Thyroid gland (tissue), 4 donors: ENCODE measurements around the gene CAMTA1. TPM values are rescaled to one million over a fixed set of nuclear protein-coding genes. Genes with fewer than 3 reads are reported as not detected.

Experiments
- DNase-seq, 2 donors: peaks; one replicate each; pipeline ENCODE4 v3.0.0-alpha.2; 2019
- H3K27ac ChIP-seq, 3 donors: fragments of 200-600 bp; sonication (generic); 1 replicate in 2 of 3; 2 replicates in 1 of 3; pipeline ENCODE4 v1.5.1; 2016 to 2019; ENCODE audit warnings: mild to moderate bottlenecking in 1 of 3, moderate library complexity in 1 of 3
- H3K27me3 ChIP-seq: fragments of 200-600 bp; sonication (generic); one replicate; pipeline ENCODE4 v1.5.1; 2019
- H3K36me3 ChIP-seq, 2 donors: fragments of 200-600 bp; sonication (generic); one replicate each; pipeline ENCODE4 v1.5.1; 2016 to 2019
- H3K4me1 ChIP-seq, 2 donors: fragments of 200-600 bp; sonication (generic); one replicate each; pipeline ENCODE4 v1.5.1; 2017 to 2019
- H3K4me3 ChIP-seq, 3 donors: fragments of 200-600 bp; sonication (generic); replicated peaks in 1 of 3; 1 replicate in 2 of 3; 2 replicates in 1 of 3; pipeline ENCODE4 v1.5.1; 2016; ENCODE audit warnings: mild to moderate bottlenecking in 1 of 3
- H3K9me3 ChIP-seq: fragments of 200-600 bp; sonication (generic); one replicate; pipeline ENCODE4 v1.5.1; 2017
- POLR2A ChIP-seq, 2 donors: fragments of 450-650 bp; IDR thresholded peaks; one replicate each; pipeline ENCODE4 v1.6.1; 2017; ENCODE audit warnings: antibody characterized with exemption in 2 of 2, mild to moderate bottlenecking in 2 of 2, moderate library complexity in 1 of 2
- WGBS, 2 donors: methylation state at CpG; one replicate each; pipeline ENCODE4 v1.1.5; 2017; 5-methylcytosine and 5-hydroxymethylcytosine counted together
- intact Hi-C: fragments of 100-400 bp; cut with DNase I; formaldehyde crosslinking; loops from one replicate; pipeline ENCODE4 v1.15.1; 2023
- total RNA-seq, 4 donors: library from RNA; depleted of rRNA; stranded (reverse); fragments of >200 nt; gene quantifications; one replicate each; pipeline ENCODE4 v1.2.3, GENCODE V29; 2016
- TF ChIP-seq, protein P1 (sequence below), 6 experiments: fragments of 200-600 bp in 3 of 6; fragments of 450-650 bp in 3 of 6; sonication (generic) in 3 of 6; IDR thresholded peaks; one replicate each; pipeline ENCODE4 v1.5.1; 2016 to 2019; ENCODE audit warnings: antibody characterized with exemption in 6 of 6, mild to moderate bottlenecking in 2 of 6, inconsistent platforms in 1 of 6, moderate library complexity in 1 of 6

Gene CAMTA1
- total RNA-seq, 4 donors from 2014 or later = 63.9 to 124 (median 101) TPM

DNA sequence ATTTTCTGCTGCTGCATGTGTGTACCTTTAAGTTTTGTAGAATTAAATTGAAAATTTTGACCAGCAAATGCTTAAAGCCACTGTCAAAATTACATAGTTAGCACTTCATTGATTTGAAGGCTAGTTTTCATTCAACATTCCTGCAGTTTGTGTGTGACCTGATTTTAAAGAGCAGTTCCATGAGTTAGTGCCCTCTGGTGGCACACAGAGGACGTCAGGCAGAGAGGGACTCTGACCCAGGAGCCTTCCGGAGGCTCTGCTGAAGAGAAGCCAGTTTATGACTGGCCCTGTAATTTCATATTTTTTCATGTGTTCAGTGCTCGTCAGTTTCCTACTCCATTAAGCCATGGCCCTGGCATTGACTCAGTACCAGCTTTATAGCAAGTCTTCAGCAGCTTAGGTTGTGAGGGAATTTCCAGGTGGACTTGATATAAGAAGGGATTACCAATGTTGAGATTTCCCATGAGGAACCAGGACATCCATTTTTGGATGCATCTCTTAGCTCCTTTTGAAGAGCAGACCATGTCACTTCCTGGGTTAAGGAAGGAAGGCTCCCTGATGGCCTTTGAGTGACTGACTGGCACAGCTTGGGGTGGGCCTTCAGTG is 104.7 kb downstream of the CAMTA1 start:
- H3K27ac ChIP-seq = no peak overlapping the region
- WGBS, 2 donors = 20 to 26% methylated on average over 3 of the region's 3 CpGs
- H3K4me3 ChIP-seq = no peak overlapping the region
- DNase-seq = peak; percentile 67 to 75
- no peaks in the 10 kb centered on the region for H3K27me3 ChIP-seq
- H3K9me3 ChIP-seq = no peaks in the 10 kb centered on the region
- H3K36me3 ChIP-seq = no peaks in the 10 kb centered on the region
- TF ChIP-seq POLR2A (IDR thresholded peaks at IDR 0.05) = no peak
- TF ChIP-seq, protein P1, sequence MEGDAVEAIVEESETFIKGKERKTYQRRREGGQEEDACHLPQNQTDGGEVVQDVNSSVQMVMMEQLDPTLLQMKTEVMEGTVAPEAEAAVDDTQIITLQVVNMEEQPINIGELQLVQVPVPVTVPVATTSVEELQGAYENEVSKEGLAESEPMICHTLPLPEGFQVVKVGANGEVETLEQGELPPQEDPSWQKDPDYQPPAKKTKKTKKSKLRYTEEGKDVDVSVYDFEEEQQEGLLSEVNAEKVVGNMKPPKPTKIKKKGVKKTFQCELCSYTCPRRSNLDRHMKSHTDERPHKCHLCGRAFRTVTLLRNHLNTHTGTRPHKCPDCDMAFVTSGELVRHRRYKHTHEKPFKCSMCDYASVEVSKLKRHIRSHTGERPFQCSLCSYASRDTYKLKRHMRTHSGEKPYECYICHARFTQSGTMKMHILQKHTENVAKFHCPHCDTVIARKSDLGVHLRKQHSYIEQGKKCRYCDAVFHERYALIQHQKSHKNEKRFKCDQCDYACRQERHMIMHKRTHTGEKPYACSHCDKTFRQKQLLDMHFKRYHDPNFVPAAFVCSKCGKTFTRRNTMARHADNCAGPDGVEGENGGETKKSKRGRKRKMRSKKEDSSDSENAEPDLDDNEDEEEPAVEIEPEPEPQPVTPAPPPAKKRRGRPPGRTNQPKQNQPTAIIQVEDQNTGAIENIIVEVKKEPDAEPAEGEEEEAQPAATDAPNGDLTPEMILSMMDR (IDR thresholded peaks at IDR 0.05) = peak; percentile 44 to 87 (median 78)
- peaks cover 0 to 3% of the 10 kb centered on the region in 2 donors for H3K4me1 ChIP-seq
- intact Hi-C loops = loop anchor here (5.0 kb wide), 2 partner anchors 98 to 158 kb away; no protein-coding TSS in a partner anchor

DNA sequence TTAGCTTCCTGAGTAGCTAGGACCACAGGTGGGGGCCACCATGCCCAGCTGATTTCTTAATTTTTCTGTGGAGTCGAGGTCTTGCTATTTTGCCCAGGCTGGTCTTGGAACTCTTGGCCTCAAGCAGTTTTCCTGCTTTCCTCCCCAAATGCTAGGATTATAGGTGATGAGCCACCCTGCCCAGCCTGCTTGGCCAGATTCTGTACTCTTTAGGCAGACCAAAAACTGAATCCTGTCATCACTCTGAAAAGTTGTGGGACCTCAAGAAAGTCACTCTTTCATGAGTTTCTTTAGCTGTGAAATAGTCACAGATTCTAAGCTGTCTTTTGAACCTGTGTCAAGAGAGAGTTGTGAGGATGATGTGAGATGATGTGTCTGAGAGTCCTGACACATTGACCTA is 105.4 kb downstream of the CAMTA1 start:
- Histone ChIP-seq H3K27me3 (no peaks in the 10 kb centered on the region), H3K4me1 (peaks cover 0 to 3% of the 10 kb centered on the region in 2 donors), H3K36me3 (no peaks in the 10 kb centered on the region), H3K27ac (no peak overlapping the region), H3K4me3 (no peak overlapping the region), H3K9me3 (no peaks in the 10 kb centered on the region)
- WGBS, 2 donors = 71 to 92% methylated on average over 1 of the region's 1 CpG
- no peak for DNase-seq
- intact Hi-C loops = no loop called here
- TF ChIP-seq, protein P1 (IDR thresholded peaks at IDR 0.05) = no peak
- no peak for TF ChIP-seq POLR2A (IDR thresholded peaks at IDR 0.05)

DNA sequence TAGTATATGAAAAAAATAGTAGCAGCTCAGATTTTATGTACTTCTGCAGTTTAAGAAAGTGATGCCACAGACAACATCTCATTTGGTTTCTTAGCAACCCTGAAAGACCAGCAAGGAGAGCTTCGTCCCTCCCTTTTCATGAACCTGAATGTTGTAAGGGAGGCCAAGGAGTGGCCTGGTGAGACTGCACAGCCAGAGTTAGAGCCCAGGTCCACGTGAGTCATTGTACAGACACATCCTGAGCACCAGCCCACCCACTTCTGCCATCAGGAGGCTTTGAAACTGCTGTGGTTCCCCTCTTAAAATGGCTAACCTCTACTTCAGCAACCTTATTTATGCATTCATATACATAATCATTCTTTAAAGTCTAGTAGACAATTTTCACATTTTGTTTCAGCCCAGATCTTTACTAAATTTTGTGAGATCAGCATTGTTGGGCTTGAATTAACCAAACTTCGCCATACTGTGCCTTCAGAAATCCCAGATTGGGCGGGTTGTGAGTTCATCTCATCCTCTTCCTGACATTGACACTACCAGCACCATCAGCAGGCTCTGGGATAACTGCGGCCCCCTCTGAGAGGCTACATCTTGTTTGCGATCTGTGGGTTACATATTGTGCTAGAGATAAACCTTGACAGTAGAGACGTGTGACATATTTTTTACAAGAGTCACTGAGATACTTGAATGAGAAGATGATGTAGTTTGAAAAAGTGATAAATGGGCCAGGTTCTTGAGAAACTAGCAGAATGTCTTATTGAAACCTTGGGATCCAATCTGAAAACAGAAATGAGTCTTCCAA is 106.7 kb downstream of the CAMTA1 start:
- H3K27ac ChIP-seq = no peak overlapping the region
- H3K4me3 ChIP-seq = no peak overlapping the region
- WGBS, 2 donors = 96 to 97% methylated on average over 7 of the region's 7 CpGs
- no peaks in the 10 kb centered on the region for H3K9me3 ChIP-seq
- TF ChIP-seq, protein P1 (IDR thresholded peaks at IDR 0.05) = no peak
- TF ChIP-seq POLR2A (IDR thresholded peaks at IDR 0.05) = no peak
- no peaks in the 10 kb centered on the region for H3K36me3 ChIP-seq
- peaks cover 0 to 3% of the 10 kb centered on the region in 2 donors for H3K4me1 ChIP-seq
- no peak for DNase-seq
- intact Hi-C loops = no loop called here
- H3K27me3 ChIP-seq = no peaks in the 10 kb centered on the region

DNA sequence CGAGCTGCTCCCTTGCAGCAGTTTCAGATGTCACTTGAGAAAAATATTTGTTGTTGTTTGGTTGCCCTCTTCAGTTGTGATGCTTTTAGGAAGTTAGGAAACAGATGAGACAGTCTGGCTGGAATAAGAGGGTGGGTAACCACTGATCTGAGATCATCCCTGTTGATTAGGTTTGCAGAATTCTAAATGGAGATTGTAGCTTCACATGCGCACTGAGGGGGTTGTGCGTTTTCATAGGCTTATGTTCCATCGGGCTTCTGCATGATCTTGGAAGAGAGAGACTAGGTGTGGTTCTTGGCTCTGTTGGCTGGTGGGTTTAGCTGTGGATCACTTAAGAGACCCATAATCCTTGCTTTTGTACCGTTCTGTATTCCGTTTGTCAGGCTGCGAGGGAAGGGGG is 108.1 kb downstream of the CAMTA1 start:
- no peaks in the 10 kb centered on the region for H3K9me3 ChIP-seq
- no peak for TF ChIP-seq POLR2A (IDR thresholded peaks at IDR 0.05)
- TF ChIP-seq, protein P1 (IDR thresholded peaks at IDR 0.05) = no peak
- intact Hi-C loops = no loop called here
- peaks cover 0 to 3% of the 10 kb centered on the region in 2 donors for H3K4me1 ChIP-seq
- H3K27me3 ChIP-seq = no peaks in the 10 kb centered on the region
- no peak overlapping the region for H3K4me3 ChIP-seq
- 89 to 96% methylated on average over 7 of the region's 7 CpGs for WGBS, 2 donors
- no peaks in the 10 kb centered on the region for H3K36me3 ChIP-seq
- H3K27ac ChIP-seq = no peak overlapping the region
- no peak for DNase-seq

DNA sequence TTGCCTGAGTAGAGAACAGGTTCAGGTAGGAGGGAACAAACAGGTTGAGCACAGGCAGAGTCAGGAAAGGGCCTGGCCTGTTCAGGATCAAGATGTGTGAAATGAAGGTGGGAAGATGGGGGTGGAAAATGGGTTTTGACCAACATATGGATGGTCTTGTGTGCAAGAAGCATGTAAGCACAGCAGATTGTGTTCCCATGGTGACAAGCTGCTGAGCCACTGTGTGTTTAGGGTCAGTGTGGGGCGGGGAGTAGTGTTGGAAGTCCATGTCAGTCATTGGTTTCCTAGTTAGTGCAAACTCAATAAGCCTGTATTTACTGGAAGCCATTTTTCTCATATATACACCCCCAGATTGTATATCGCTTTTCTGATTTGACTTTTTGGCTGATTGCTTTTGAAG is 111.9 kb downstream of the CAMTA1 start:
- no peaks in the 10 kb centered on the region for H3K36me3 ChIP-seq
- no peak overlapping the region for H3K4me3 ChIP-seq
- no peaks in the 10 kb centered on the region for H3K4me1 ChIP-seq
- H3K27ac ChIP-seq = no peak overlapping the region
- no peaks in the 10 kb centered on the region for H3K9me3 ChIP-seq
- 91 to 96% methylated on average over 2 of the region's 2 CpGs for WGBS, 2 donors
- TF ChIP-seq, protein P1 (IDR thresholded peaks at IDR 0.05) = no peak
- TF ChIP-seq POLR2A (IDR thresholded peaks at IDR 0.05) = no peak
- no peak for DNase-seq
- H3K27me3 ChIP-seq = no peaks in the 10 kb centered on the region
- intact Hi-C loops = no loop called here
